ENCODE measurements around the gene SPPL2C. TPM values are rescaled to one million over a fixed set of nuclear protein-coding genes. Genes with fewer than 3 reads are reported as not detected.

SPPL2C gene
- total RNA-seq, 1 experiment from 2014 or later, result not detected

GRCh38 chr17:45814622-45815606 is 29.8 kb upstream of the SPPL2C start:
- ChIA-PET CTCF (interaction anchor here (0.9 to 1.6 kb wide), 3 partner anchors 17 to 448 kb away, joined by 3 to 11 read pairs (median 4); no protein-coding TSS in a partner anchor), POLR2A (no interaction called here)
- Mint-ChIP-seq H3K27me3 (ENCODE audit: insufficient read depth, unreplicated experiment) (peaks cover 10% of the 10 kb centered on the region), H3K36me3 (ENCODE audit: insufficient read depth, unreplicated experiment) (no peaks in the 10 kb centered on the region), H3K27ac (ENCODE audit: low read depth, unreplicated experiment) (no peak overlapping the region), H3K4me1 (ENCODE audit: insufficient read depth, unreplicated experiment) (no peaks in the 10 kb centered on the region), H3K9me3 (ENCODE audit: unreplicated experiment) (peaks cover 6% of the 10 kb centered on the region), H3K4me3 (ENCODE audit: unreplicated experiment) (no peak overlapping the region)
- intact Hi-C loops (cut with micrococcal nuclease), result no loop called here
- no peak for TF ChIP-seq CTCF (IDR thresholded peaks at IDR 0.05; ENCODE audit: unreplicated experiment)
- no peak for DNase-seq (ENCODE audit: unreplicated experiment)
- no TSS peak for BruUV-seq (replicated peaks)

- ChIA-PET CTCF (interaction anchor here (0.9 to 1.6 kb wide), 2 partner anchors 12 to 16 kb away, joined by 5 to 11 read pairs; no protein-coding TSS in a partner anchor), POLR2A (no interaction called here)
- H3K9me3 Mint-ChIP-seq (ENCODE audit: unreplicated experiment), result peaks cover 6% of the 10 kb centered on the region
- BruUV-seq (replicated peaks), result no TSS peak
- no peak overlapping the region for H3K4me3 Mint-ChIP-seq (ENCODE audit: unreplicated experiment)
- no peaks in the 10 kb centered on the region for H3K4me1 Mint-ChIP-seq (ENCODE audit: insufficient read depth, unreplicated experiment)
- H3K27ac Mint-ChIP-seq (ENCODE audit: low read depth, unreplicated experiment), result no peak overlapping the region
- H3K27me3 Mint-ChIP-seq (ENCODE audit: insufficient read depth, unreplicated experiment), result peaks cover 16% of the 10 kb centered on the region
- DNase-seq (ENCODE audit: unreplicated experiment), result no peak
- no peak for TF ChIP-seq CTCF (IDR thresholded peaks at IDR 0.05; ENCODE audit: unreplicated experiment)
- no peaks in the 10 kb centered on the region for H3K36me3 Mint-ChIP-seq (ENCODE audit: insufficient read depth, unreplicated experiment)
- intact Hi-C loops (cut with micrococcal nuclease), result no loop called here
Measured at GRCh38 chr17:45815752-45816151, 28.9 kb upstream of the SPPL2C start.

- no TSS peak for BruUV-seq (replicated peaks)
- no peak overlapping the region for H3K4me3 Mint-ChIP-seq (ENCODE audit: unreplicated experiment)
- no peak for TF ChIP-seq CTCF (IDR thresholded peaks at IDR 0.05; ENCODE audit: unreplicated experiment)
- no peak for DNase-seq (ENCODE audit: unreplicated experiment)
- intact Hi-C loops (cut with micrococcal nuclease), result no loop called here
- no peaks in the 10 kb centered on the region for H3K36me3 Mint-ChIP-seq (ENCODE audit: insufficient read depth, unreplicated experiment)
- H3K4me1 Mint-ChIP-seq (ENCODE audit: insufficient read depth, unreplicated experiment), result no peaks in the 10 kb centered on the region
- no peak overlapping the region for H3K27ac Mint-ChIP-seq (ENCODE audit: low read depth, unreplicated experiment)
- POLR2A ChIA-PET, result no interaction called here
- CTCF ChIA-PET, result no interaction called here
- no peaks in the 10 kb centered on the region for H3K9me3 Mint-ChIP-seq (ENCODE audit: unreplicated experiment)
- H3K27me3 Mint-ChIP-seq (ENCODE audit: insufficient read depth, unreplicated experiment), result peaks cover 21% of the 10 kb centered on the region
Measured at GRCh38 chr17:45818041-45818440, 26.6 kb upstream of the SPPL2C start.

GRCh38 chr17:45818699-45819098 is 26.0 kb upstream of the SPPL2C start:
- Mint-ChIP-seq H3K27me3 (ENCODE audit: insufficient read depth, unreplicated experiment) (peaks cover 21% of the 10 kb centered on the region), H3K4me3 (ENCODE audit: unreplicated experiment) (no peak overlapping the region), H3K9me3 (ENCODE audit: unreplicated experiment) (no peaks in the 10 kb centered on the region), H3K27ac (ENCODE audit: low read depth, unreplicated experiment) (no peak overlapping the region), H3K36me3 (ENCODE audit: insufficient read depth, unreplicated experiment) (no peaks in the 10 kb centered on the region), H3K4me1 (ENCODE audit: insufficient read depth, unreplicated experiment) (no peaks in the 10 kb centered on the region)
- ChIA-PET POLR2A (no interaction called here), CTCF (interaction anchor here (0.5 to 2.7 kb wide), 2 partner anchors 13 to 130 kb away, joined by 3 to 11 read pairs; no protein-coding TSS in a partner anchor)
- DNase-seq (ENCODE audit: unreplicated experiment), result no peak
- no peak for TF ChIP-seq CTCF (IDR thresholded peaks at IDR 0.05; ENCODE audit: unreplicated experiment)
- BruUV-seq (replicated peaks), result no TSS peak
- intact Hi-C loops (cut with micrococcal nuclease), result no loop called here
